IMR-90 (cell line): ENCODE measurements around the gene HINT3. TPM values are rescaled to one million over a fixed set of nuclear protein-coding genes. Genes with fewer than 3 reads are reported as not detected.
"Not testable (repeated sequence)": the region's sequence is repeated elsewhere in the genome, so short reads cannot be mapped to it uniquely, and the experiment has no call there.

ENCODE experiments used
- ATAC-seq: fragments of 200-7000 bp; cut with Tn5 transposase; 2 replicates; pipeline ENCODE4 v1.9.1; 2020; ENCODE audit warnings: low read depth, mild to moderate bottlenecking, moderate library complexity
- BruUV-seq: library from RNA; stranded (reverse); fragments of 400-500 nt; replicated peaks from 2 replicates; lab custom pipeline; 2021; lab: Mats Ljungman, UMichigan
- CTCF ChIA-PET: fragments of 300-600 bp; formaldehyde crosslinking; extraction: SDS; loops from one replicate; lab custom pipeline; 2021; ENCODE audit warnings: antibody characterized with exemption; lab: Yijun Ruan, JAX
- POLR2A ChIA-PET: fragments of 300-600 bp; sonication (Branson Sonifier 250); formaldehyde crosslinking; loops from one replicate; lab custom pipeline; 2022; ENCODE audit warnings: antibody characterized with exemption; ENCODE audit not compliant: unreplicated experiment; lab: Charles Lee
- DNase-seq: peaks from one replicate; pipeline ENCODE4 v3.0.0; 2013
- H2AFZ ChIP-seq: replicated peaks from 2 replicates; pipeline ENCODE3; 2013; ENCODE audit warnings: low read length, mild to moderate bottlenecking; ENCODE audit not compliant: poor library complexity
- H2AK5ac ChIP-seq: 2 replicates; pipeline ENCODE4 v1.6.1; 2013; ENCODE audit warnings: low read depth, low read length, inconsistent platforms
- H2AK9ac ChIP-seq: replicated peaks from 2 replicates; pipeline ENCODE3; 2013; ENCODE audit warnings: mild to moderate bottlenecking, low read depth, low read length, moderate library complexity; ENCODE audit not compliant: poor library complexity
- H2BK120ac ChIP-seq: 2 replicates; pipeline ENCODE4 v1.6.1; 2013; ENCODE audit warnings: low read depth, low read length, inconsistent platforms
- H2BK15ac ChIP-seq: 3 replicates; pipeline ENCODE4 v1.6.1; 2013; ENCODE audit warnings: low read depth, low read length, inconsistent platforms
- H2BK20ac ChIP-seq: 2 replicates; pipeline ENCODE4 v1.6.1; 2013; ENCODE audit warnings: low read depth, mild to moderate bottlenecking, inconsistent platforms, low read length, moderate library complexity
- H2BK5ac ChIP-seq: 2 replicates; pipeline ENCODE4 v1.6.1; 2013; ENCODE audit warnings: mild to moderate bottlenecking, low read depth, low read length, inconsistent platforms; ENCODE audit not compliant: poor library complexity, severe bottlenecking
- H3K14ac ChIP-seq: replicated peaks from 2 replicates; pipeline ENCODE4 v1.6.1; 2013; ENCODE audit warnings: low read depth, low read length, inconsistent platforms
- H3K18ac ChIP-seq: 2 replicates; pipeline ENCODE4 v1.6.1; 2013; ENCODE audit warnings: low read depth, low read length, control low read depth
- H3K23ac ChIP-seq: 2 replicates; pipeline ENCODE4 v1.6.1; 2013; ENCODE audit warnings: low read depth, low read length, inconsistent platforms
- H3K27ac ChIP-seq: 2 replicates; pipeline ENCODE4 v1.5.1; 2013; ENCODE audit warnings: mild to moderate bottlenecking, control low read depth, low read length; ENCODE audit not compliant: insufficient read depth
- H3K27me3 ChIP-seq: 2 replicates; pipeline ENCODE4 v1.6.1; 2013; ENCODE audit warnings: low read length; ENCODE audit not compliant: control insufficient read depth, insufficient read depth
- H3K36me3 ChIP-seq: 2 replicates; pipeline ENCODE4 v1.6.1; 2013; ENCODE audit warnings: low read length, mixed read lengths; ENCODE audit not compliant: control insufficient read depth, insufficient read depth
- H3K4ac ChIP-seq: 2 replicates; pipeline ENCODE4 v1.6.1; 2013; ENCODE audit warnings: low read depth, low read length, inconsistent platforms
- H3K4me1 ChIP-seq: 2 replicates; pipeline ENCODE4 v1.6.1; 2013; ENCODE audit warnings: low read length, mixed read lengths; ENCODE audit not compliant: control insufficient read depth, insufficient read depth
- H3K4me2 ChIP-seq: 2 replicates; pipeline ENCODE4 v1.6.1; 2013; ENCODE audit warnings: low read depth, mild to moderate bottlenecking, control low read depth, low read length, moderate library complexity
- H3K4me3 ChIP-seq: 2 replicates; pipeline ENCODE4 v1.5.1; 2013; ENCODE audit warnings: low read depth, mild to moderate bottlenecking, control low read depth, low read length, moderate library complexity; ENCODE audit not compliant: insufficient read depth
- H3K56ac ChIP-seq: 2 replicates; pipeline ENCODE4 v1.6.1; 2013; ENCODE audit warnings: low read length, inconsistent platforms; ENCODE audit not compliant: insufficient read depth; ENCODE audit errors: extremely low read depth
- H3K79me1 ChIP-seq, 2 experiments: 2 replicates each; pipeline ENCODE4 v1.6.1; 2013; ENCODE audit warnings: low read length in 2 of 2, inconsistent platforms in 1 of 2, low read depth in 1 of 2
- H3K9ac ChIP-seq: 2 replicates; pipeline ENCODE4 v1.6.1; 2013; ENCODE audit warnings: low read depth, low read length, control low read depth
- H3K9me1 ChIP-seq: 2 replicates; pipeline ENCODE4 v1.6.1; 2013; ENCODE audit warnings: low read length, inconsistent platforms; ENCODE audit not compliant: insufficient read depth
- H3K9me3 ChIP-seq: 2 replicates; pipeline ENCODE4 v1.6.1; 2013; ENCODE audit warnings: low read length; ENCODE audit not compliant: control insufficient read depth, insufficient read depth
- H4K20me1 ChIP-seq: 2 replicates; pipeline ENCODE4 v1.6.1; 2013; ENCODE audit warnings: low read length, inconsistent platforms; ENCODE audit not compliant: insufficient read depth
- H4K5ac ChIP-seq: 2 replicates; pipeline ENCODE4 v1.6.1; 2013; ENCODE audit warnings: mild to moderate bottlenecking, low read depth, low read length, control low read depth
- H4K8ac ChIP-seq, 2 experiments: 2 replicates each; pipeline ENCODE4 v1.6.1; 2013; ENCODE audit warnings: low read depth in 2 of 2, low read length in 2 of 2, control low read depth in 1 of 2, inconsistent platforms in 1 of 2
- H4K91ac ChIP-seq: 2 replicates; pipeline ENCODE4 v1.6.1; 2013; ENCODE audit warnings: low read depth, low read length, inconsistent platforms; ENCODE audit not compliant: insufficient read depth
- WGBS, 2 experiments: methylation state at CpG; one replicate each; pipeline versions ENCODE4 v1.1.5 to v1.1.7; 2013; ENCODE audit warnings: missing lambda C conversion rate in 2 of 2; ENCODE audit not compliant: insufficient read length in 1 of 2; ENCODE audit errors: extremely low coverage in 2 of 2; 5-methylcytosine and 5-hydroxymethylcytosine counted together
- dilution Hi-C: fragments of 300-500 bp; cut with HindIII; formaldehyde crosslinking; loops from one replicate; pipeline ENCODE4 v1.14.3; 2018; ENCODE audit warnings: low sequenced_read_pairs; ENCODE audit not compliant: unreplicated experiment
- in situ Hi-C: fragments of 300-500 bp; cut with MboI; formaldehyde crosslinking; loops from 3 replicates; pipeline ENCODE4 v1.14.3; 2019; ENCODE audit warnings: low sequenced_read_pairs, inconsistent platforms, mixed read lengths
- intact Hi-C: fragments of 100-400 bp; cut with micrococcal nuclease; formaldehyde crosslinking; loops from 2 replicates; pipeline ENCODE4 v1.10.0; 2022
- polyA plus RNA-seq, 3 experiments: library from polyadenylated mRNA; depleted of rRNA; stranded (reverse); fragments of >200 nt; gene quantifications; 2 replicates each; pipeline ENCODE4 v1.2.3, GENCODE V29; 2012; ENCODE audit warnings: low replicate concordance in 1 of 3
- total RNA-seq: library from RNA; depleted of rRNA; stranded (reverse); fragments of >200 nt; gene quantifications from 2 replicates; pipeline ENCODE4 v1.2.3, GENCODE V29; 2012

HINT3 gene
- total and polyA plus RNA-seq, 2 of the 4 experiments (the other 2 are of a cell fraction), result 3.4 to 6.5 TPM

DNA sequence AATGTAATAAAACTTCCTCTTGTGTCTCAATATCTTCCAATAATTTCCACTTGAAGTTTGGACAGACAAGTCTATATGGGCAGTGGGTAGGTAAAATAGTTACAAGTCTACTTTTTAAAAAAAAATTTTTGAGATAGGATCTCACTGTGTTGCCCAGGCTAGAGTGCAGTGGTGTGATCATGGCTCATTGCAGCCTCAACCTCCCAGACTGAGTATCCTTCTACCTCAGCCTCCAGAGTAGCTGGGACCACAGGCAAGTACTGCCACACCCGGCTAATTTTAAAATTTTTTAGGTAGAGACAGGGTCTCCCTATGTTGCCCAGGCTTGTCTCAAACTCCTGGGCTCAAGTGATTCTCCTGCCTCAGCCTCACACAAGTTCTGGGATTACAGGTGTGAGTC, 15.9 kb downstream of the HINT3 start:
- intact Hi-C loops, result loop anchor here (5.0 kb wide), 2 partner anchors 115 to 660 kb away; no protein-coding TSS in a partner anchor
- in situ Hi-C loops, result loop anchor here (10.0 kb wide), 1 partner anchor 658 kb away; no protein-coding TSS in a partner anchor
- ATAC-seq, result not testable (repeated sequence)

More for the DNA sequence above, 15.9 kb downstream of the HINT3 start:
- H3K27me3 ChIP-seq, dilution Hi-C loops, H2BK15ac ChIP-seq, H3K9me3 ChIP-seq, H3K79me1 ChIP-seq, H3K9me1 ChIP-seq, H2AFZ ChIP-seq, H4K5ac ChIP-seq, H3K36me3 ChIP-seq, H3K27ac ChIP-seq, H2AK9ac ChIP-seq, POLR2A ChIA-PET, H3K4me1 ChIP-seq, H3K4me3 ChIP-seq, H2BK120ac ChIP-seq, H2BK5ac ChIP-seq, H4K20me1 ChIP-seq, H3K18ac ChIP-seq, DNase-seq, H3K4me2 ChIP-seq, H4K8ac ChIP-seq, H3K4ac ChIP-seq, BruUV-seq, H2AK5ac ChIP-seq, H4K91ac ChIP-seq, H3K14ac ChIP-seq, H2BK20ac ChIP-seq, H3K9ac ChIP-seq, H3K56ac ChIP-seq, H3K23ac ChIP-seq: not testable (repeated sequence)
- CTCF ChIA-PET, result interaction anchor here (0.9 kb wide), 1 partner anchor 182 kb away, joined by 6 read pairs; the partner anchor contains the start of gene NCOA7
- no CpG with 5 or more reads among the region's 1 CpG for WGBS, 2 experiments
